ENCODE measurements around the gene ARMC9. TPM values are rescaled to one million over a fixed set of nuclear protein-coding genes. Genes with fewer than 3 reads are reported as not detected.

The ARMC9 gene
- total RNA-seq, 1 donor from 2014 or later = 8.4 TPM

DNA sequence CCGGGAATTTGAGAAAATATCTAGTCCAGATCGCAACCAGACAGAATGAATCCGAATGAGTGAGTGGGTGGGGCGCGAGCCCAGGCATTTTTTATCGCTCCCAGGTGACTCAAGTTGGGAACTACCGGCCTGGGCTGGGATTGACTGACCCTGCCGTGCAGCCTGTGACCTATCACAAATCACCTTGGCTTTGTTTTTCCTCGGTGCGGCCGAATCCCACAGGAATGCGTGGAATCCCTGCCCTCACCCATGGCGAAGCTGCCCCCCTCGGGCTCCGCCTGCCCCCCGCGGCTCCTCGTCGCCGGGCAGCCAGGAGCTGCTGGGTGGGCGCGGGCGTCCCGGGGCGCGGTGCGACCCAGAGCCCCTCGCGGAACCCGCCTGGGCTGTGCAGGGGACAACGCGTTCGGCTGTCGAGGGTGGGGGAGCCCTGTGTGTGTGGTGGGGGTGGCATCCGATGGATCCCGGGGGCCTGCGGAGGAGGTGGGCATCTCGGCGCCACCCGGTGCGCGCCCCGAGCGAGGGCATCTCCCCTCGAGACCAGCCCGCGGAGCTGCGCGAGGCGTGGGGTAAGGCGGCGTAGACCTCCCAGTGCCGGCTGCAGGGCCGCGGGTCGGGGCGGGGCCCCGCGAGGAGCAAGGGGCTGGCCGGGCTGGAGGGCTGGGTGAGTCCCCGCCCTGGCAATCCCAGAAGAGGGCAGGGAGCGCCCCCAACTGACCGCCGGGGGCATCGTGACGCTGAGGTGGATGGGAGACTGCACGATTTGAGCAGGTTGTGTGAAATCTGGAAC is 213.6 kb downstream of the ARMC9 start:
- H3K36me3 ChIP-seq (ENCODE audit: control insufficient read depth, insufficient read depth, low read length) = no peaks in the 10 kb centered on the region
- DNase-seq (ENCODE audit: low read depth) = peak; percentile 72
- FAIRE-seq = no peak
- TF ChIP-seq, protein P1, sequence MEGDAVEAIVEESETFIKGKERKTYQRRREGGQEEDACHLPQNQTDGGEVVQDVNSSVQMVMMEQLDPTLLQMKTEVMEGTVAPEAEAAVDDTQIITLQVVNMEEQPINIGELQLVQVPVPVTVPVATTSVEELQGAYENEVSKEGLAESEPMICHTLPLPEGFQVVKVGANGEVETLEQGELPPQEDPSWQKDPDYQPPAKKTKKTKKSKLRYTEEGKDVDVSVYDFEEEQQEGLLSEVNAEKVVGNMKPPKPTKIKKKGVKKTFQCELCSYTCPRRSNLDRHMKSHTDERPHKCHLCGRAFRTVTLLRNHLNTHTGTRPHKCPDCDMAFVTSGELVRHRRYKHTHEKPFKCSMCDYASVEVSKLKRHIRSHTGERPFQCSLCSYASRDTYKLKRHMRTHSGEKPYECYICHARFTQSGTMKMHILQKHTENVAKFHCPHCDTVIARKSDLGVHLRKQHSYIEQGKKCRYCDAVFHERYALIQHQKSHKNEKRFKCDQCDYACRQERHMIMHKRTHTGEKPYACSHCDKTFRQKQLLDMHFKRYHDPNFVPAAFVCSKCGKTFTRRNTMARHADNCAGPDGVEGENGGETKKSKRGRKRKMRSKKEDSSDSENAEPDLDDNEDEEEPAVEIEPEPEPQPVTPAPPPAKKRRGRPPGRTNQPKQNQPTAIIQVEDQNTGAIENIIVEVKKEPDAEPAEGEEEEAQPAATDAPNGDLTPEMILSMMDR (IDR thresholded peaks at IDR 0.05; ENCODE audit: insufficient read depth, low read length, severe bottlenecking) = peak; percentile 91
- peak overlapping the region; percentile 46 for H3K4me3 ChIP-seq (ENCODE audit: low read depth, low read length)
- no peaks in the 10 kb centered on the region for H3K27me3 ChIP-seq (ENCODE audit: control insufficient read depth, insufficient read depth, low read length)

DNA sequence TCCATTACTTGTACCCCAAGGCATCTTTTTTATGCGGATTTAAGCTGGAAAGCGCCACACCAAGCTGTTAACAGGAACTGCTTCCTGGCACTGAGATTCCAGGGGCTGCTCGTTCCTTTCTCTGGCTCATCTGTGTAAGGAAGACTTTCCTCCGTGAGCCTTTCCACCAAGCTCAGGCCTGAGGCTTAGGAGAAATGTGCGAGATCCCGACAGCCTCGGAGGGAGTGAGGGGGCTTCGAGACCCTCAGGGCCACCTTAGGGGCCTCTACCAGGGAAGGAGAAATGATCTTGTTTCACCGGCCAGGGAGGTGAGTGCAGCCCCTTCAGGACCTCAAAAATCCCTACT is 214.2 kb downstream of the ARMC9 start:
- Histone ChIP-seq H3K36me3 (ENCODE audit: control insufficient read depth, insufficient read depth, low read length) (no peaks in the 10 kb centered on the region), H3K27me3 (ENCODE audit: control insufficient read depth, insufficient read depth, low read length) (no peaks in the 10 kb centered on the region), H3K4me3 (ENCODE audit: low read depth, low read length) (peak overlapping the region; percentile 46)
- TF ChIP-seq, protein P1 (IDR thresholded peaks at IDR 0.05; ENCODE audit: insufficient read depth, low read length, severe bottlenecking) = no peak
- FAIRE-seq = no peak
- DNase-seq (ENCODE audit: low read depth) = no peak

DNA sequence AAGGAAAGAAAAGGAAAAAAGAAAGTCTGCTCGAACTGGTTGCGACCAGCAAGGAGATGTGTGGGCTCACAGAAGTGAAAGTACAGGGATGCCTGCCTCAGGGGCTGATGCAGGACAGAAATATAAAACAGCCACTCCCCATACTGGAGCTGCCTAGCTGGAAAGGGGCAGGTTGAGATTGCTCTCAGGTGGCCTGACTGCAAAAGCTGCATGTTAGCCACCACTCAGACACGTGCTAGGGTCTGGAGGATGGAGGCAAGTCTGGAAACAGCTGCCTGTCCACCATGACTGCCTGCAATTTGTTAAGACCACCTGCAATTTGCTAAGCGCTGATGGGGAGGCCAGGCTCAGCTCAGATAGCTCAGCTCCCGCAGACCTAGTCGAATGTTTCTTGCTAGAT is 215.0 kb downstream of the ARMC9 start:
- Histone ChIP-seq H3K4me3 (ENCODE audit: low read depth, low read length) (no peak overlapping the region), H3K27me3 (ENCODE audit: control insufficient read depth, insufficient read depth, low read length) (no peaks in the 10 kb centered on the region), H3K36me3 (ENCODE audit: control insufficient read depth, insufficient read depth, low read length) (no peaks in the 10 kb centered on the region)
- DNase-seq (ENCODE audit: low read depth) (no peak), FAIRE-seq (no peak)
- TF ChIP-seq, protein P1 (IDR thresholded peaks at IDR 0.05; ENCODE audit: insufficient read depth, low read length, severe bottlenecking) = no peak

DNA sequence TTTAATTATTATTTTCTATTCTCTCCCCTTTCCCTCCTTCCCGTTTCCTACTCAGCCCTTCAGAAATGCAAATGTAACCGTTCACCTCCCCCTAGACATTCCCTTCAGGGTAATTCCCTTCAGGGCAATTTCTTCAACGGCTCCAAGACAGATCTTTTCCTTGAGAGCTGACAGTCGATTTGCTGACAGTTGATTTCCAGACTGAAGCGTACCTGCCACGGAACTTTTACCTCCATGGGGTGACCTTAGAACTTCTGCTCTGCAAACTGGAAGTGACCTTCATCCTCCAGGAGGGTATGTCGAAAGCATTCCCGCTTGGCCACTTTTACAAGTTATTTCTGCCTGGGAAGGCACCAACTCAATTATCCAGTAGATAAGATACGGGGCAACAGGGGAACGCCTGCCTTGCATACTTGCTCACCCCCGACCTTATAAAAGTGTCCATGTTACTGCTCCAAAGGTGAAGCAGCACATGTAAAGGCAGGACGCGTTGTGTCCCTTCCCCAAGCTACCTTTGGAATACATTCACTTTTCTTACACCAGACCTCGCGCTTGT is 215.6 kb downstream of the ARMC9 start:
- no peaks in the 10 kb centered on the region for H3K36me3 ChIP-seq (ENCODE audit: control insufficient read depth, insufficient read depth, low read length)
- no peak for FAIRE-seq
- no peak overlapping the region for H3K4me3 ChIP-seq (ENCODE audit: low read depth, low read length)
- H3K27me3 ChIP-seq (ENCODE audit: control insufficient read depth, insufficient read depth, low read length) = no peaks in the 10 kb centered on the region
- TF ChIP-seq, protein P1 (IDR thresholded peaks at IDR 0.05; ENCODE audit: insufficient read depth, low read length, severe bottlenecking) = no peak
- no peak for DNase-seq (ENCODE audit: low read depth)

DNA sequence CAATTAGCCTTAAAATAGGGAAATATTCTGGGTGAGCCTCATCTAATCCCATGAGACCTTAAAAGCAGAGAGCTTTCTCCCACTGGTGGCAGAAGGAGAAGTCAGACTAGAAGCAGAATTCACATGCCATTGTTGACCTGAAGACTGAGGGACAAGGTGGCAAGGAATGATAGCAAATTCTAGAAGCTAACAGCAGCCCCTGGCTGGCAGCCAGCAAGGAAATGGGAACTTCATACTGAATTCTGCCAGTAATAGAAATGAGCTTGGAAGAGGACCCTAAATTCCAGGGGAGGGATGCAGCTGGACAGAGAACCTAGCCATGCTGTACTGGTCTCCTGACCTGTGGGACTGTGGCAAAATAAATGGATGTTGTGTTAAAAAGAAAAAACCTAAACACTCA is 216.6 kb downstream of the ARMC9 start:
- TF ChIP-seq, protein P1 (IDR thresholded peaks at IDR 0.05; ENCODE audit: insufficient read depth, low read length, severe bottlenecking) = no peak
- Histone ChIP-seq H3K36me3 (ENCODE audit: control insufficient read depth, insufficient read depth, low read length) (no peaks in the 10 kb centered on the region), H3K4me3 (ENCODE audit: low read depth, low read length) (no peak overlapping the region), H3K27me3 (ENCODE audit: control insufficient read depth, insufficient read depth, low read length) (no peaks in the 10 kb centered on the region)
- FAIRE-seq (no peak), DNase-seq (ENCODE audit: low read depth) (no peak)
